PC-3 (cell line): ENCODE measurements around the gene TMEM45A. TPM values are rescaled to one million over a fixed set of nuclear protein-coding genes. Genes with fewer than 3 reads are reported as not detected.

Experiments used
- ATAC-seq: fragments of 200-7000 bp; cut with Tn5 transposase; 2 replicates; pipeline ENCODE4 v1.9.1; 2020; ENCODE audit warnings: mild to moderate bottlenecking, moderate library complexity
- BruUV-seq: library from RNA; stranded (reverse); fragments of 400-500 nt; replicated peaks from 2 replicates; lab custom pipeline; 2021; lab: Mats Ljungman, UMichigan
- CTCF ChIA-PET: fragments of 300-600 bp; sonication (Branson Sonifier 250); formaldehyde crosslinking; loops from one replicate; lab custom pipeline; 2022; ENCODE audit warnings: antibody characterized with exemption; lab: Charles Lee
- POLR2A ChIA-PET: fragments of 300-600 bp; sonication (Branson Sonifier 250); formaldehyde crosslinking; loops from one replicate; lab custom pipeline; 2022; ENCODE audit warnings: antibody characterized with exemption; ENCODE audit not compliant: unreplicated experiment; lab: Charles Lee
- DNase-seq: peaks from one replicate; pipeline ENCODE4 v3.0.0-alpha.2; 2015
- H2AFZ ChIP-seq: fragments of 300-600 bp; sonication (generic); 2 replicates; pipeline ENCODE4 v1.6.0; 2016; ENCODE audit warnings: antibody characterized with exemption, low read length
- H3F3A ChIP-seq: fragments of 300-600 bp; sonication (generic); one replicate; pipeline ENCODE4 v1.6.0; 2017; ENCODE audit warnings: antibody characterized with exemption, low read length, control low read depth, mild to moderate bottlenecking; ENCODE audit not compliant: unreplicated experiment
- H3K27ac ChIP-seq: fragments of 300-600 bp; sonication (generic); 2 replicates; pipeline ENCODE4 v1.5.1; 2016; ENCODE audit warnings: mild to moderate bottlenecking, low read length
- H3K27me3 ChIP-seq: fragments of 300-600 bp; sonication (generic); 2 replicates; pipeline ENCODE4 v1.6.1; 2016; ENCODE audit warnings: low read length, mixed read lengths
- H3K36me3 ChIP-seq: fragments of 300-600 bp; sonication (generic); 2 replicates; pipeline ENCODE4 v1.6.1; 2016; ENCODE audit warnings: low read depth, mixed run types, low read length, mixed read lengths
- H3K4me1 ChIP-seq: fragments of 300-600 bp; sonication (generic); 2 replicates; pipeline ENCODE4 v1.5.1; 2016; ENCODE audit warnings: low read length; ENCODE audit not compliant: insufficient read depth
- H3K4me2 ChIP-seq: fragments of 300-600 bp; sonication (generic); 2 replicates; pipeline ENCODE4 v1.6.0; 2016; ENCODE audit warnings: low read length
- H3K4me3 ChIP-seq: fragments of 300-600 bp; sonication (generic); 2 replicates; pipeline ENCODE4 v1.5.1; 2016; ENCODE audit warnings: mild to moderate bottlenecking, low read length, mixed read lengths
- H3K79me2 ChIP-seq: fragments of 300-600 bp; sonication (generic); 2 replicates; pipeline ENCODE4 v1.6.1; 2017; ENCODE audit warnings: low read length, mixed read lengths
- H3K9ac ChIP-seq: fragments of 300-600 bp; sonication (generic); 2 replicates; pipeline ENCODE4 v1.6.0; 2016; ENCODE audit warnings: mild to moderate bottlenecking, low read length
- H3K9me2 ChIP-seq: fragments of 300-600 bp; sonication (generic); replicated peaks from 2 replicates; pipeline ENCODE4 v1.6.1; 2016; ENCODE audit warnings: mixed run types, low read length, mixed read lengths
- H3K9me3 ChIP-seq: fragments of 300-600 bp; sonication (generic); 2 replicates; pipeline ENCODE4 v1.6.1; 2016; ENCODE audit warnings: low read length, mixed read lengths
- H4K20me1 ChIP-seq: fragments of 300-600 bp; sonication (generic); 2 replicates; pipeline ENCODE4 v1.6.1; 2016; ENCODE audit warnings: low read length, mixed read lengths
- EZH2 ChIP-seq: fragments of 300-600 bp; sonication (generic); IDR thresholded peaks from one replicate; pipeline ENCODE4 v1.6.1; 2017; ENCODE audit warnings: antibody characterized with exemption, mild to moderate bottlenecking, low read length; ENCODE audit not compliant: unreplicated experiment
- EZH2phosphoT487 ChIP-seq: fragments of 300-600 bp; sonication (generic); IDR thresholded peaks from 2 replicates; pipeline ENCODE4 v1.6.1; 2018; ENCODE audit warnings: mild to moderate bottlenecking, antibody characterized with exemption, low read length, borderline replicate concordance
- intact Hi-C: fragments of 100-400 bp; cut with micrococcal nuclease; formaldehyde crosslinking; loops from 2 replicates; pipeline ENCODE4 v1.9.0; 2023
- total RNA-seq: library from RNA; depleted of rRNA; stranded (reverse); fragments of >200 nt; gene quantifications from 2 replicates; pipeline ENCODE4 v1.2.3, GENCODE V29; 2014
- TF ChIP-seq, protein P1 (sequence below): fragments of 300-600 bp; sonication (generic); conservative IDR thresholded peaks from 2 replicates; pipeline ENCODE4 v1.5.1; 2017; ENCODE audit warnings: antibody characterized with exemption, low read depth, mild to moderate bottlenecking, low read length

Gene TMEM45A
- total RNA-seq, 1 experiment from 2014 or later = 7.6 TPM

DNA sequence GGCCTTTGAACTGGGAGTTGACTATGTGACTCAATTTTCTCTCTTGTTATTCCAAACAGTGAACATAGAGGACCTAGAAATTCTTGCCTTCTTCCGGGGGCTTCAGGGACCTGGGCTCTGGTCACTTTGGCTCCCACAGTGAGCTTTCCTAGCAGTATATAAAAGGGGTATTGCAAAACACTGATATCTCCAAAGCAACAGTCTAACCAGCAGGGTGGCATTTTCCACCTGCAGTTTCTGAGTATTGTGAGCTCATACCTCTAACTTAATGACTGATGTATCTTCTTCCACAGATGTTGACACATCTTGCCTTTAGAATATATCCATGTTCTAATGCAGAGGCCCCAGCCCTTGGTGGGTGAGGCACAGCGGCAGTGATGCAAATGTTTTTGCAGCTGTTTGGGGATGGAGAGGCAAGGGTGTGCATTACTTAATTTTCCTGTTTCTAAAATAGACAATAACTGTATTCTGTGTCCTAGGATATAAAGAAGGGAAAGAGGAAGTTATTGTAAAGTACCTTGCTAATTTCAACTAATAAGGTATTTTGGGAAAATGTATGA, 71.3 kb downstream of the TMEM45A start:
- ATAC-seq = no peak
- no peak overlapping the region for H2AFZ ChIP-seq
- TF ChIP-seq EZH2phosphoT487 (no peak), EZH2 (no peak)
- TF ChIP-seq, protein P1, sequence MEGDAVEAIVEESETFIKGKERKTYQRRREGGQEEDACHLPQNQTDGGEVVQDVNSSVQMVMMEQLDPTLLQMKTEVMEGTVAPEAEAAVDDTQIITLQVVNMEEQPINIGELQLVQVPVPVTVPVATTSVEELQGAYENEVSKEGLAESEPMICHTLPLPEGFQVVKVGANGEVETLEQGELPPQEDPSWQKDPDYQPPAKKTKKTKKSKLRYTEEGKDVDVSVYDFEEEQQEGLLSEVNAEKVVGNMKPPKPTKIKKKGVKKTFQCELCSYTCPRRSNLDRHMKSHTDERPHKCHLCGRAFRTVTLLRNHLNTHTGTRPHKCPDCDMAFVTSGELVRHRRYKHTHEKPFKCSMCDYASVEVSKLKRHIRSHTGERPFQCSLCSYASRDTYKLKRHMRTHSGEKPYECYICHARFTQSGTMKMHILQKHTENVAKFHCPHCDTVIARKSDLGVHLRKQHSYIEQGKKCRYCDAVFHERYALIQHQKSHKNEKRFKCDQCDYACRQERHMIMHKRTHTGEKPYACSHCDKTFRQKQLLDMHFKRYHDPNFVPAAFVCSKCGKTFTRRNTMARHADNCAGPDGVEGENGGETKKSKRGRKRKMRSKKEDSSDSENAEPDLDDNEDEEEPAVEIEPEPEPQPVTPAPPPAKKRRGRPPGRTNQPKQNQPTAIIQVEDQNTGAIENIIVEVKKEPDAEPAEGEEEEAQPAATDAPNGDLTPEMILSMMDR = no peak
- H4K20me1 ChIP-seq = no peaks in the 10 kb centered on the region
- H3K36me3 ChIP-seq = no peaks in the 10 kb centered on the region
- no peak overlapping the region for H3K4me2 ChIP-seq
- H3K9me2 ChIP-seq = no peaks in the 10 kb centered on the region
- no TSS peak for BruUV-seq
- no peaks in the 10 kb centered on the region for H3K9me3 ChIP-seq
- CTCF ChIA-PET = no interaction called here
- no peaks in the 10 kb centered on the region for H3F3A ChIP-seq
- intact Hi-C loops = no loop called here
- H3K79me2 ChIP-seq = no peaks in the 10 kb centered on the region
- peaks cover 5% of the 10 kb centered on the region; the same call in 1 of the 2 replicates for H3K4me1 ChIP-seq
- H3K9ac ChIP-seq = no peak overlapping the region
- POLR2A ChIA-PET = no interaction called here
- no peak overlapping the region for H3K27ac ChIP-seq
- DNase-seq = no peak
- no peak overlapping the region for H3K4me3 ChIP-seq
- no peaks in the 10 kb centered on the region for H3K27me3 ChIP-seq

DNA sequence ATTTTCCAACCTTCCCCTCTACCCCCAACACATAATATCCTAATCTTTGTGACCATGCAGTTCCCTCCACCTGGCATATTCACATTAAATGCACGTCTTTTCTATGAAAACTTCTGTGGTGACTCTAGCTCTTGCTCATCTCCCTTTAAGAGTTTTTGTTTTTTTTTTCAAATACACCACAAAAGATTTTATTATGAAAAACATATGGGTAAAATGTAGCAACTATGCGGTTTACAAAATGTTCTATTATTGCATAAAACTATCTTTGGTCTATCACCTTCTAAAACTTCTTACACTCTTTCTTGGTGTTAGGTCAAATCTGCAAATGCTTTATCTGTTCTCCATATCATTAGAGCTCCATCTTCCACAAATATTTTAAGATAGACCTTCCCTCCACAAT, 78.4 kb downstream of the TMEM45A start:
- DNase-seq (no peak), ATAC-seq (no peak)
- no peak overlapping the region for H3K4me2 ChIP-seq
- no peaks in the 10 kb centered on the region for H3K9me3 ChIP-seq
- no peaks in the 10 kb centered on the region for H3F3A ChIP-seq
- ChIA-PET CTCF (no interaction called here), POLR2A (no interaction called here)
- no peaks in the 10 kb centered on the region for H3K36me3 ChIP-seq
- no peaks in the 10 kb centered on the region for H3K79me2 ChIP-seq
- no TSS peak for BruUV-seq
- no peaks in the 10 kb centered on the region for H3K27me3 ChIP-seq
- H2AFZ ChIP-seq = no peak overlapping the region
- intact Hi-C loops = no loop called here
- no peak overlapping the region for H3K9ac ChIP-seq
- no peak for TF ChIP-seq EZH2phosphoT487
- no peak for TF ChIP-seq EZH2
- TF ChIP-seq, protein P1 = no peak
- H4K20me1 ChIP-seq = no peaks in the 10 kb centered on the region
- no peaks in the 10 kb centered on the region for H3K4me1 ChIP-seq
- no peak overlapping the region for H3K27ac ChIP-seq
- no peaks in the 10 kb centered on the region for H3K9me2 ChIP-seq
- H3K4me3 ChIP-seq = no peak overlapping the region

DNA sequence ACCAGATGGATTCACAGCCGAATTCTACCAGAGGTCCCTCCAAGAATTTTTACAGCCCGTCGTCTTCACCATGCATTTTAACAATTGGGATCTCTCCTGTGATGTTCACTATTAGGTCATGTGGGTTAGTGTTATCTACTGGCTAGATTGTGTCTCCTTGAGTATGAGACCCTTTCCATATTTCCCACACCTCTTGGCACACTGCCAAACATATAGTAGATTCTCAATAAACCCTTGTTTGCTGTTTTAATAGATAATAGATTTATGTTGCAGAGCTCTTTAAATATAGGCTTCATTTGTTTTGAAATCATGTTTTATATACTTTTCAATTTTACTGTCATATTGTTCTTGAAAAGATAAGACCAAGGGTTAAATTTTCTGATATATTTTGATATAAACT, 82.1 kb downstream of the TMEM45A start:
- H2AFZ ChIP-seq = no peak overlapping the region
- peaks cover 15% of the 10 kb centered on the region for H3K4me1 ChIP-seq
- CTCF ChIA-PET = no interaction called here
- no peaks in the 10 kb centered on the region for H3K79me2 ChIP-seq
- H4K20me1 ChIP-seq = no peaks in the 10 kb centered on the region
- POLR2A ChIA-PET = no interaction called here
- no peak overlapping the region for H3K9ac ChIP-seq
- no peak overlapping the region for H3K27ac ChIP-seq
- no peaks in the 10 kb centered on the region for H3F3A ChIP-seq
- no peaks in the 10 kb centered on the region for H3K9me2 ChIP-seq
- TF ChIP-seq EZH2phosphoT487 = no peak
- TF ChIP-seq, protein P1 = no peak
- TF ChIP-seq EZH2 = no peak
- intact Hi-C loops = no loop called here
- ATAC-seq (no peak), DNase-seq (no peak)
- no peak overlapping the region for H3K4me2 ChIP-seq
- H3K4me3 ChIP-seq = no peak overlapping the region
- H3K27me3 ChIP-seq = no peaks in the 10 kb centered on the region
- no peaks in the 10 kb centered on the region for H3K36me3 ChIP-seq
- H3K9me3 ChIP-seq = no peaks in the 10 kb centered on the region
- no TSS peak for BruUV-seq
